Measurements from ENCODE around the gene ZSWIM8.
"Not testable (repeated sequence)": the region's sequence is repeated elsewhere in the genome, so short reads cannot be mapped to it uniquely, and the experiment has no call there.

The ZSWIM8 gene

DNA sequence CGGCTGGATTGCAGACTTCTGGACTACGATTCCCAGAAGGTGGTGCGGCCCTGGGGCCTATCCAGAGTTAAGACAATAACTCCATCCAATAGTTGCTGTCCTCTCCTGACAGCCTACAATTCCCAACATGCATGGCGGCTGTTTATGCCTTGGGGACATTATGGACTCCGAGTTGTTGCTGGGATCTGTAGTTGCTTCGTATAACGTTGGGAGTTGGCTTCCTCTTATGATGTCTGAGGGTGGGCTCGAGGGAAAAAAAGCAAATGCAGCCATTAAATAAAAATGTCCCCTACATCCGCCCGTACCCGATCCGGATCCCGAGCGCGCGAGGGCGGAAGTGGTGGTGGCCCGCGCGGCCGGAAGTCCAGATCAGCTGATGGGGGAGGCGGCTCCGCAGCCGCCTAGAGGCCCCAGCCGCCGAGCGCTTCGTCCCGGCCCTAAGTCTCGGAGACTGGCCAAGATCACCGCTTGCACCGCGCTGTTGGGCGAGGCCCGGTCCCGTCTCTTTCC, at the start of gene ZSWIM8:
TSS of gene ZSWIM8 (plus strand) at position 396 of the 510 bp plus-strand sequence. CDS start 273 bp downstream, outside the sequence.
- DNase-seq, result peak; percentile 93

GRCh38 chr10:73740501-73741254, 44.7 kb upstream of the ZSWIM8 start:
- DNase-seq, result not testable (repeated sequence)

DNA sequence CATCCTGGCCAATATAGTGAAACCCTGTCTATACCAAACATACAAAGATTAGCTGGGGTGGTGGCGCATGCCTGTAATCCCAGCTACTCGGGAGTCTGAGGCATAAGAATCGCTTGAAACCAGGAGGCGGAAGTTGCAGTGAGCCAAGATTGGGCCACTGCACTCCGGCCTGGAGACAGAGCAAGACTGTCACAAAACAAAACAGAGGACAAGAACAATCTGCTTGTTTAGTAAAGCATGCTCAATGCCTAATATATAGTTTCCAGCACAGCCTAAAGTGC, 43.0 kb upstream of the ZSWIM8 start:
- no peak for DNase-seq

GRCh38 chr10:73743327-73743904, 42.0 kb upstream of the ZSWIM8 start:
- DNase-seq, result peak; percentile 11

DNA sequence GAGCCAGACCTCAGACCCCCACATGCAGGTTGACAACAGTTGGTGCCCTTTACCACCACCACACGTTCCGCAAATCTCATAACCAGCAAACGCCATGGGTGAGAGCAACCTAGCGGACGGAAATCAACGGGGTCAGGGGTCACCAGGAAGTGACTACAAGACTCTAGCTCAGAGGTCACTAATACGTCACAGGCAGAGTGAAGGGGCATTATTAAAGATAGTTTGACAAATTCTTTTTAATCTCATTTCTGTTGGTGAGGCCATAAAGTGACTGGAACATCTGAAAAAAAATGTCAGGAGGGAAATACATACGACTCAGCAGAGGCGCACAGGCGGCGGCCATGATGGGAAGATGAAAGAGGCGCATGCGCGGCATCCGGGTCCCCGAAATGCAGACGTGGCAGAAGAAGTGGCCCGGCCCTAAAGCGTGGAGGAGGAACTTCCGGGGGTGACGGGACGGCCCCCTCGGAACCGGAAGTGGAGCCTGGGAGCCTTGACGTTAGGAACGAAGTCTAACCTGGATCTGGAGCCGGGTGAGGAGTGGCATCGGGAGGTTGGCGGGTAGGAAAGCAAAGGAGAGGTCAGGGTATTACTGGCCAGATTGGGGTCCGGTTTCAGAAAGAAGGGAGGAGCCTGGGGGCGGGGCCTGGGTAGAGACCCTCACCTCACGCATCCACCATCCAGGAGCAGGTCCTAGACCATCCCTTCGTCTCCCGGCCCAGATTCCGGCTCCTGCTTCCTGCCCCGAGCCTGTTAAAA, 41.3 kb upstream of the ZSWIM8 start, which contains the start of gene SEC24C:
TSS of gene SEC24C (plus strand) at position 468 of the 759 bp plus-strand sequence. CDS start 2,461 bp downstream, outside the sequence.
- peak; percentile 97 for DNase-seq

DNA sequence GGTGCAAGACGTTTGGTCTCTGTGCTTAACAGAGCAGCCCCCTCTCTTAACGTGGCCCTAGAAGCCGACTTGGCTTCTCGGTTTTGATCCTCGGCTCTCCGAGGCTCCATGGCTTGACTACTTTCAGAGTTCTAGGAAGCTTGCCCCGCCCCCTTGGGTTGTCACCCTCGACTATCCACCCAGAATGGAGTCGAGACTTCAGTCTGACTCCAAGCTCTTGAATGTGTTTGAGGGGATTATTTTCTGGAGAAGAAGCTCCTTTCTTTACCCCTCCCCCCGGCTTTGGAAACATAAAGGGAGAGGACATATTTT, 40.8 kb upstream of the ZSWIM8 start:
- peak; percentile 79 for DNase-seq

DNA sequence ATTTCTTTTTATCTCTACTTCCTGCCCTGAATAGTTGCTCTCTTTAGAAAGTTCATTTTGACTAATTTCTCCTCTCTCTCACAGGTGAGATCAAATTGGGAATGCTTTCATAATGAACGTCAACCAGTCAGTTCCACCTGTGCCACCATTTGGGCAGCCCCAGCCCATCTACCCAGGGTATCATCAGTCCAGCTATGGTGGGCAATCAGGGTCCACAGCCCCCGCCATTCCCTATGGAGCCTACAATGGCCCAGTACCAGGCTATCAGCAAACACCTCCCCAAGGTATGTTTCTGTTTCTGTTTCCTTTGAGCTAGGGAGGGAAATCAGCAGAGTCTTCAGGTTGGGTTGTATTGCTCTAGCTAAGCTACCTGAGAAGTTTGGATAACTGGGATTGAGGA, 38.7 kb upstream of the ZSWIM8 start:
- DNase-seq, result no peak

DNA sequence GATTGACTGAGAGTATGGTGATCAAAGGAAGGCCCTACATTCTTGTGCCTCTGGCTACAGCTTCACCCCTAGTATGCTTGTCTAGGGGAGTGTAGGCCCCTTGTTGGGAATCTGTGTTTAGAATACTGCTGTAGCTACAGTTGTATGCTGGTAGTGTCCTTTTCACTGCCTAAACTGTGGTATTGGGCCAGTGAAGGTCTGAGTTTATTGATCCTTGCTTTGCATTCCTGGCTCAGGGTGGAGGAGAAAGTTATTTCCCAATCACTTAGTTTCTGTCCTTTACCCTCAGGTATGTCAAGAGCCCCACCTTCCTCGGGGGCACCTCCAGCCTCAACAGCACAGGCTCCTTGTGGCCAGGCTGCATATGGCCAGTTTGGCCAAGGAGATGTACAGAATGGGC, 34.6 kb upstream of the ZSWIM8 start:
- DNase-seq, result no peak

GRCh38 chr10:73756183-73756582, 29.2 kb upstream of the ZSWIM8 start:
- DNase-seq, result no peak

- DNase-seq, result no peak
Measured at GRCh38 chr10:73758704-73759511, 26.5 kb upstream of the ZSWIM8 start.

GRCh38 chr10:73759512-73760115, 25.8 kb upstream of the ZSWIM8 start:
- DNase-seq, result no peak

GRCh38 chr10:73761781-73762180, 23.6 kb upstream of the ZSWIM8 start:
- no peak for DNase-seq

DNA sequence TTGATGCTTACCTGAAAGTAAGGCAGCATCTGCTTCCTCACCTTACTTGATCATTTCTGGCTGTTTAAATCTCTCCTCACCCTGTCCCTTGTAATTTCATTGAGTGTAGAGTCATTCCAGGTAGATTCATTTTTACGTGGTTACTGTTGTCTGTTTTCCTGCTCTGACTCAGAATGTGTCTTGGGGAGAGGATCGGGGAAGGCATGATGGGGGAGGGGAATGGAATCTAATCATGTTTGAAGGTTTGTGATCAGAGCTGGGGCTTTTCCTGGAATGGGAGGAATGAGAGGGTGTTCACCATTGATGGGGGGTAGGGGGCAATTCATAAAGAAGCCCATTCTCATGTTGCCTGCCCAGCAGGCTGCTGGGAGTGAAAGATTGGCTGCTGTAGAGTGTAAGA, 22.5 kb upstream of the ZSWIM8 start:
- no peak for DNase-seq

- no peak for DNase-seq
Measured at GRCh38 chr10:73763343-73763742, 22.1 kb upstream of the ZSWIM8 start.

GRCh38 chr10:73765066-73765465, 20.3 kb upstream of the ZSWIM8 start:
- DNase-seq, result peak; percentile 38

- DNase-seq, result no peak
Measured at GRCh38 chr10:73768881-73769280, 16.5 kb upstream of the ZSWIM8 start.

- no peak for DNase-seq
Measured at GRCh38 chr10:73769396-73769795, 16.0 kb upstream of the ZSWIM8 start.

- DNase-seq, result peak; percentile 86
Measured at GRCh38 chr10:73771722-73772280, 13.6 kb upstream of the ZSWIM8 start.

- peak; percentile 91 for DNase-seq
Measured at GRCh38 chr10:73772281-73773151, 12.9 kb upstream of the ZSWIM8 start.

GRCh38 chr10:73773152-73773879, 12.1 kb upstream of the ZSWIM8 start:
- no peak for DNase-seq

GRCh38 chr10:73774637-73775036, 10.8 kb upstream of the ZSWIM8 start:
- DNase-seq, result peak; percentile 21
